K562 (cell line): ENCODE data around the gene CBX2. TPM values are rescaled to one million over a fixed set of nuclear protein-coding genes. Genes with fewer than 3 reads are reported as not detected.

Experiments
- ESRRA ChIP-seq: fragments of 450-650 bp; IDR thresholded peaks from 2 replicates; pipeline ENCODE4 v1.6.1; 2014; ENCODE audit warnings: low read depth, mild to moderate bottlenecking, moderate library complexity, borderline replicate concordance
- FOSL1 ChIP-seq: fragments of 200-800 bp; sonication (Bioruptor generic); conservative IDR thresholded peaks from 2 replicates; pipeline ENCODE4 v1.6.1; 2016; ENCODE audit warnings: missing genetic modification characterization, missing compliant biosample characterization
- JUN ChIP-seq, 2 experiments: sonication (generic) in 1 of 2; formaldehyde crosslinking in 1 of 2; IDR thresholded peaks; 2 replicates each; pipeline versions ENCODE4 v1.6.1 to v1.8.0; 2012 to 2022; ENCODE audit warnings: borderline replicate concordance in 2 of 2, mild to moderate bottlenecking in 2 of 2, improper control_type of control experiment in 1 of 2, low read depth in 1 of 2, low read length in 1 of 2, missing genetic modification reagents in 1 of 2
- JUND ChIP-seq, 2 experiments: IDR thresholded peaks; 2 replicates in 1 of 2; 3 replicates in 1 of 2; pipeline ENCODE4 v1.6.1; 2011; ENCODE audit warnings: borderline replicate concordance in 2 of 2, low read depth in 2 of 2, low read length in 2 of 2, improper control_type of control experiment in 1 of 2, missing biosample characterization in 1 of 2, missing genetic modification characterization in 1 of 2, missing genetic modification reagents in 1 of 2
- NONO ChIP-seq, 2 experiments: fragments of 200-400 bp in 1 of 2; fragments of 450-650 bp in 1 of 2; formaldehyde crosslinking in 1 of 2; IDR thresholded peaks; 2 replicates each; pipeline ENCODE4 v1.6.1; 2017; ENCODE audit warnings: low read depth in 2 of 2, mild to moderate bottlenecking in 2 of 2, moderate library complexity in 2 of 2, low read length in 1 of 2
- NRF1 ChIP-seq, 2 experiments: fragments of 450-650 bp; IDR thresholded peaks in 1 of 2; conservative IDR thresholded peaks in 1 of 2; 2 replicates each; pipeline ENCODE4 v1.6.1; 2014; ENCODE audit warnings: mild to moderate bottlenecking in 2 of 2
- SMAD3 ChIP-seq: fragments of 450-650 bp; formaldehyde crosslinking; conservative IDR thresholded peaks from 2 replicates; pipeline ENCODE4 v1.4.0; 2020; ENCODE audit warnings: mild to moderate bottlenecking
- ZNF174 ChIP-seq: fragments of 250-450 bp; sonication (Bioruptor Pico); IDR thresholded peaks from 2 replicates; pipeline ENCODE4 v1.4.0; 2020; ENCODE audit warnings: mild to moderate bottlenecking
- polyA plus RNA-seq, 8 experiments: library from polyadenylated mRNA; depleted of rRNA in 4 of 8; stranded (reverse) in 5 of 8; unstranded in 3 of 8; fragments of >200 nt; fragmentation: Nextera tagmentation in 2 of 8; fragmentation: Illumina TruSeq in 1 of 8; extraction: Ambion mirVana in 2 of 8; extraction: Trizol in 1 of 8; gene quantifications; 2 replicates each; pipeline versions ENCODE4 v1.2.1 to v1.2.3, GENCODE V29; 2011 to 2014; ENCODE audit warnings: inconsistent platforms in 1 of 8, missing spikeins in 1 of 8
- total RNA-seq, 7 experiments: library from RNA; depleted of rRNA in 6 of 7; stranded (reverse); fragments of >200 nt in 6 of 7; fragmentation: Illumina TruSeq in 2 of 7; extraction: Trizol in 2 of 7; gene quantifications; 2 replicates each; pipeline versions ENCODE4 v1.2.1 to v1.2.3, GENCODE V29; 2011 to 2021; ENCODE audit warnings: low replicate concordance in 1 of 7
- TF ChIP-seq, protein P1 (sequence below): fragments of 450-650 bp; IDR thresholded peaks from one replicate; pipeline ENCODE4 v1.6.1; 2018; ENCODE audit warnings: mild to moderate bottlenecking, moderate library complexity; ENCODE audit not compliant: partially characterized antibody
- TF ChIP-seq, protein P2 (sequence below): sonication (generic); formaldehyde crosslinking; IDR thresholded peaks from 2 replicates; pipeline ENCODE4 v1.8.0; 2023; ENCODE audit warnings: mild to moderate bottlenecking, missing genetic modification reagents
- TF ChIP-seq, protein P3 (sequence below), 2 experiments: fragments of 200-800 bp in 1 of 2; sonication (Bioruptor generic) in 1 of 2; sonication (generic) in 1 of 2; formaldehyde crosslinking in 1 of 2; IDR thresholded peaks in 1 of 2; conservative IDR thresholded peaks in 1 of 2; 2 replicates each; pipeline versions ENCODE4 v1.5.0 to v1.6.1; 2016 to 2020; ENCODE audit warnings: missing compliant biosample characterization in 1 of 2, missing genetic modification characterization in 1 of 2, missing genetic modification reagents in 1 of 2
- TF ChIP-seq, protein P4 (sequence below): IDR thresholded peaks from 2 replicates; pipeline ENCODE4 v1.6.1; 2014; ENCODE audit warnings: antibody characterized with exemption

The CBX2 gene
- total and polyA plus RNA-seq, 9 of the 15 experiments (the other 6 are each of a cell fraction or from before 2014, with no cell fraction given) = 0.66 to 26.9 (median 13.9) TPM

DNA sequence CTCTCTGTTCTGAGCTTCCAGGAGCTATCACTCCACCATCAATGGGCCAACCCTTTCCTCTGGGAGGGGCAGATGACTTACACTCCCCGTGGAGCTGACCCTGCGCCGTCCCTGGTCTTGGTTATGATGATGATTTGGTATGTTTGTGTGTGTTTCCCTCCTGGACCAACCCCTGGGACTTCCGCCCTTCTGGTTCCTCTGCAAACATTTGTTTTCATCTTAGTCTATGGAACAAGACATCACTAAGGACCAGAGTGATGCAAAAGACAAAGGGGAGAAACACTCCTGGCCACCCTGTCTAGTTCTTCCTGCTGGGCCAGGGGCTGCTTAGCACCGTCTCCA lies 47.6 kb downstream of the CBX2 start (continued):
- TF ChIP-seq FOSL1 (no peak), ESRRA (no peak), SMAD3 (CRISPR knock-in tag) (no peak), ZNF174 (CRISPR knock-in tag) (no peak), JUN (IDR thresholded peaks at IDR 0.05; ENCODE audit: borderline replicate concordance, low read depth, low read length) (0 out of 2 replicates have a peak, but pooled peaks have one; percentile 1), JUN (CRISPR knock-in tag; IDR thresholded peaks at IDR 0.05; ENCODE audit: borderline replicate concordance) (no peak), NONO (IDR thresholded peaks at IDR 0.05; ENCODE audit: low read depth in 2 of 2, low read length in 1 of 2) (no peak), JUND (IDR thresholded peaks at IDR 0.05; ENCODE audit: borderline replicate concordance, low read depth, low read length) (0 out of 2 replicates have a peak, but pooled peaks have one; percentile 7), JUND (tag; IDR thresholded peaks at IDR 0.05; ENCODE audit: borderline replicate concordance, low read depth, low read length) (no peak), NRF1 (conservative IDR thresholded peaks at IDR 0.05 in 1 of 2, IDR thresholded peaks at IDR 0.05 in 1 of 2) (peak in 1 of 2 experiments; percentile 58; a peak in 1 of 4 replicates)
- TF ChIP-seq, protein P1, sequence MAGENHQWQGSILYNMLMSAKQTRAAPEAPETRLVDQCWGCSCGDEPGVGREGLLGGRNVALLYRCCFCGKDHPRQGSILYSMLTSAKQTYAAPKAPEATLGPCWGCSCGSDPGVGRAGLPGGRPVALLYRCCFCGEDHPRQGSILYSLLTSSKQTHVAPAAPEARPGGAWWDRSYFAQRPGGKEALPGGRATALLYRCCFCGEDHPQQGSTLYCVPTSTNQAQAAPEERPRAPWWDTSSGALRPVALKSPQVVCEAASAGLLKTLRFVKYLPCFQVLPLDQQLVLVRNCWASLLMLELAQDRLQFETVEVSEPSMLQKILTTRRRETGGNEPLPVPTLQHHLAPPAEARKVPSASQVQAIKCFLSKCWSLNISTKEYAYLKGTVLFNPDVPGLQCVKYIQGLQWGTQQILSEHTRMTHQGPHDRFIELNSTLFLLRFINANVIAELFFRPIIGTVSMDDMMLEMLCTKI = no peak
- TF ChIP-seq, protein P2, sequence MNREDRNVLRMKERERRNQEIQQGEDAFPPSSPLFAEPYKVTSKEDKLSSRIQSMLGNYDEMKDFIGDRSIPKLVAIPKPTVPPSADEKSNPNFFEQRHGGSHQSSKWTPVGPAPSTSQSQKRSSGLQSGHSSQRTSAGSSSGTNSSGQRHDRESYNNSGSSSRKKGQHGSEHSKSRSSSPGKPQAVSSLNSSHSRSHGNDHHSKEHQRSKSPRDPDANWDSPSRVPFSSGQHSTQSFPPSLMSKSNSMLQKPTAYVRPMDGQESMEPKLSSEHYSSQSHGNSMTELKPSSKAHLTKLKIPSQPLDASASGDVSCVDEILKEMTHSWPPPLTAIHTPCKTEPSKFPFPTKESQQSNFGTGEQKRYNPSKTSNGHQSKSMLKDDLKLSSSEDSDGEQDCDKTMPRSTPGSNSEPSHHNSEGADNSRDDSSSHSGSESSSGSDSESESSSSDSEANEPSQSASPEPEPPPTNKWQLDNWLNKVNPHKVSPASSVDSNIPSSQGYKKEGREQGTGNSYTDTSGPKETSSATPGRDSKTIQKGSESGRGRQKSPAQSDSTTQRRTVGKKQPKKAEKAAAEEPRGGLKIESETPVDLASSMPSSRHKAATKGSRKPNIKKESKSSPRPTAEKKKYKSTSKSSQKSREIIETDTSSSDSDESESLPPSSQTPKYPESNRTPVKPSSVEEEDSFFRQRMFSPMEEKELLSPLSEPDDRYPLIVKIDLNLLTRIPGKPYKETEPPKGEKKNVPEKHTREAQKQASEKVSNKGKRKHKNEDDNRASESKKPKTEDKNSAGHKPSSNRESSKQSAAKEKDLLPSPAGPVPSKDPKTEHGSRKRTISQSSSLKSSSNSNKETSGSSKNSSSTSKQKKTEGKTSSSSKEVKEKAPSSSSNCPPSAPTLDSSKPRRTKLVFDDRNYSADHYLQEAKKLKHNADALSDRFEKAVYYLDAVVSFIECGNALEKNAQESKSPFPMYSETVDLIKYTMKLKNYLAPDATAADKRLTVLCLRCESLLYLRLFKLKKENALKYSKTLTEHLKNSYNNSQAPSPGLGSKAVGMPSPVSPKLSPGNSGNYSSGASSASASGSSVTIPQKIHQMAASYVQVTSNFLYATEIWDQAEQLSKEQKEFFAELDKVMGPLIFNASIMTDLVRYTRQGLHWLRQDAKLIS = no peak
- TF ChIP-seq, protein P3, sequence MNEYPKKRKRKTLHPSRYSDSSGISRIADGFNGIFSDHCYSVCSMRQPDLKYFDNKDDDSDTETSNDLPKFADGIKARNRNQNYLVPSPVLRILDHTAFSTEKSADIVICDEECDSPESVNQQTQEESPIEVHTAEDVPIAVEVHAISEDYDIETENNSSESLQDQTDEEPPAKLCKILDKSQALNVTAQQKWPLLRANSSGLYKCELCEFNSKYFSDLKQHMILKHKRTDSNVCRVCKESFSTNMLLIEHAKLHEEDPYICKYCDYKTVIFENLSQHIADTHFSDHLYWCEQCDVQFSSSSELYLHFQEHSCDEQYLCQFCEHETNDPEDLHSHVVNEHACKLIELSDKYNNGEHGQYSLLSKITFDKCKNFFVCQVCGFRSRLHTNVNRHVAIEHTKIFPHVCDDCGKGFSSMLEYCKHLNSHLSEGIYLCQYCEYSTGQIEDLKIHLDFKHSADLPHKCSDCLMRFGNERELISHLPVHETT (CRISPR knock-in tag; conservative IDR thresholded peaks at IDR 0.05 in 1 of 2, IDR thresholded peaks at IDR 0.05 in 1 of 2) = peak in 1 of 2 experiments; percentile 16; a peak in 2 of 4 replicates
- TF ChIP-seq, protein P4, sequence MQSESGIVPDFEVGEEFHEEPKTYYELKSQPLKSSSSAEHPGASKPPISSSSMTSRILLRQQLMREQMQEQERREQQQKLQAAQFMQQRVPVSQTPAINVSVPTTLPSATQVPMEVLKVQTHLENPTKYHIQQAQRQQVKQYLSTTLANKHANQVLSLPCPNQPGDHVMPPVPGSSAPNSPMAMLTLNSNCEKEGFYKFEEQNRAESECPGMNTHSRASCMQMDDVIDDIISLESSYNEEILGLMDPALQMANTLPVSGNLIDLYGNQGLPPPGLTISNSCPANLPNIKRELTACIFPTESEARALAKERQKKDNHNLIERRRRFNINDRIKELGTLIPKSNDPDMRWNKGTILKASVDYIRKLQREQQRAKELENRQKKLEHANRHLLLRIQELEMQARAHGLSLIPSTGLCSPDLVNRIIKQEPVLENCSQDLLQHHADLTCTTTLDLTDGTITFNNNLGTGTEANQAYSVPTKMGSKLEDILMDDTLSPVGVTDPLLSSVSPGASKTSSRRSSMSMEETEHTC = no peak
